GM23248 (cell line): ENCODE data around the gene PCA3.

ENCODE experiments used
- EZH2 ChIP-seq: fragments of 200-600 bp; sonication (generic); IDR thresholded peaks from 2 replicates; pipeline ENCODE4 v1.6.1; 2018; ENCODE audit warnings: antibody characterized with exemption, mild to moderate bottlenecking; ENCODE audit not compliant: insufficient read depth, poor library complexity, severe bottlenecking
- EZH2phosphoT487 ChIP-seq: fragments of 200-600 bp; sonication (generic); IDR thresholded peaks from 2 replicates; pipeline ENCODE4 v1.6.1; 2018; ENCODE audit warnings: antibody characterized with exemption, moderate library complexity, mild to moderate bottlenecking, low read depth; ENCODE audit not compliant: insufficient read depth

- no peak for TF ChIP-seq EZH2phosphoT487
- no peak for TF ChIP-seq EZH2
Observed at GRCh38 chr9:76737154-76737902, 26.9 kb upstream of the PCA3 start.
